Measurements from ENCODE around the gene WWC1.

DNA sequence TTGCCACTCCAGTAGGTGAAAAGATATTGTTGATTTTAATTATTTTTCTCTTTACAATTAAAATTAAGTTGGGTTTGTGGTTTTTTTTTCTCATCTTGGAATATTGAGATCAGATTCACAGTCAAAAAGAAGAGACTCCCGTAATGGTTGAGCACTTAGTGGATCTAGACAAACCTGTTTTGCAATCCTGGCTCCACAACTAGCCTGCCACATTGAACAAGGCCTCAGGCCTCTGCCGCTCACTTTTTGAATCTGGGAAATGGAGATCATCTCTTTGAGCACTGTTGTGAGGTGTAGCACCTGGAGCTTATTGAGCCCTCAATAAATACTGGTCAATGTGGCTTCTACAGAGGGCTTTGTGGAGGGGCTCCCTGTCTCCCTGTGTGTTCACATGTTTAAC, 157.7 kb downstream of the WWC1 start:
- TF ChIP-seq, protein P1, sequence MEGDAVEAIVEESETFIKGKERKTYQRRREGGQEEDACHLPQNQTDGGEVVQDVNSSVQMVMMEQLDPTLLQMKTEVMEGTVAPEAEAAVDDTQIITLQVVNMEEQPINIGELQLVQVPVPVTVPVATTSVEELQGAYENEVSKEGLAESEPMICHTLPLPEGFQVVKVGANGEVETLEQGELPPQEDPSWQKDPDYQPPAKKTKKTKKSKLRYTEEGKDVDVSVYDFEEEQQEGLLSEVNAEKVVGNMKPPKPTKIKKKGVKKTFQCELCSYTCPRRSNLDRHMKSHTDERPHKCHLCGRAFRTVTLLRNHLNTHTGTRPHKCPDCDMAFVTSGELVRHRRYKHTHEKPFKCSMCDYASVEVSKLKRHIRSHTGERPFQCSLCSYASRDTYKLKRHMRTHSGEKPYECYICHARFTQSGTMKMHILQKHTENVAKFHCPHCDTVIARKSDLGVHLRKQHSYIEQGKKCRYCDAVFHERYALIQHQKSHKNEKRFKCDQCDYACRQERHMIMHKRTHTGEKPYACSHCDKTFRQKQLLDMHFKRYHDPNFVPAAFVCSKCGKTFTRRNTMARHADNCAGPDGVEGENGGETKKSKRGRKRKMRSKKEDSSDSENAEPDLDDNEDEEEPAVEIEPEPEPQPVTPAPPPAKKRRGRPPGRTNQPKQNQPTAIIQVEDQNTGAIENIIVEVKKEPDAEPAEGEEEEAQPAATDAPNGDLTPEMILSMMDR (IDR thresholded peaks at IDR 0.05), result no peak
- no peak for TF ChIP-seq POLR2A (IDR thresholded peaks at IDR 0.05)
- no peak for TF ChIP-seq POLR2AphosphoS5 (IDR thresholded peaks at IDR 0.05; ENCODE audit: insufficient read depth in 1 of 2, low read depth in 1 of 2)

Data from vagina (tissue), 2 donors.